ENCODE results near the gene CAMTA1.
"Not testable (repeated sequence)": the region's sequence is repeated elsewhere in the genome, so short reads cannot be mapped to it uniquely, and the experiment has no call there.

CAMTA1 gene

GRCh38 chr1:7378346-7379130, 593.3 kb downstream of the CAMTA1 start:
- DNase-seq (ENCODE audit: low read depth in 3 of 3, low spot score in 1 of 3), result no peak

DNA sequence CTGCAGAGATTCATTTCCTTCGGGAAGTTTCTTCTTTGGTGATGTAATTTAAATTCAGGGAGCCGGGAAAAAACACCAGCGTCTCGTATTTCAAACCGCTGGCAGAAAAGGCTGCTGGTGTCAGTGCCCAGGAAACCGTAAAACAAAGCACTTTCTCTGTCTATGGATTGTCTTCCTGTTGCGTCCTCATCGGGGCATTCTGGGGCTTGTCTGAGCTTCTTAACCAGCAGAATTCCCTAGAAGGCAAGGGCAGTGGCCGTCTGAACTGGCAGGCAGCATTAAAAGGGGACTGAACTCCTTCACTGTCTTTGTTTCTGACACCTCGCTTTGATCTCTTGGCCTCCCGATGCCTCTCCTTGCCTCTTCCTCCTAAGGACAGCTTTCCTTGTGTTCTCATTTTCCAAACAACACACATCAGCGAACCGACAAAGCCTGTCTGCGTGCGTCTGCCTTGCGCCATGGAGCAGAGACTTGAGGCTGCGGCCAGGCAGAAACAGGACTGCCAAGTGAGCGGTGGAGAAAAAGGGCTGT, 594.3 kb downstream of the CAMTA1 start:
- DNase-seq (ENCODE audit: low read depth in 3 of 3, low spot score in 1 of 3), result no peak

DNA sequence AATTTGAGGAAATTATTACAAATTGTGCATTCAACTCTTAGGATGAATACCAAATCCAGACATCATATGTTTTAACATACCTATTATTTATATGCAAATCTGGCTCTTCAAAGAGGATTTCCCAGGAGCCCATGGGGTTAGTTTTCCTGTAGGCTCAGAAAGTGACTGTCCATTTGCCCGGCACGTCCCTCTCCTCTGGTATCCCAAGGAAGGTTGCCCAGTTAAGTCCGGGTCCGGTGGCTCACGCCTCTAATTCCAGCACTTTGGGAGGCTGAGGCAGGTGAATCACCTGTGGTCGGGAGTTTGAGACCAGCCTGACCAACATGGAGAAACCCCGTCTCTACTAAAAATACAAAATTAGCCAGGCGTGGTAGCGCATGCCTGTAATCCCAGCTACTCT, 594.8 kb downstream of the CAMTA1 start:
- not testable (repeated sequence) for DNase-seq (ENCODE audit: low read depth in 3 of 3, low spot score in 1 of 3)

- no peak for DNase-seq (ENCODE audit: low read depth in 3 of 3, low spot score in 1 of 3)
Measured at GRCh38 chr1:7380712-7381111, 595.5 kb downstream of the CAMTA1 start.

- not testable (repeated sequence) for DNase-seq (ENCODE audit: low read depth in 3 of 3, low spot score in 1 of 3)
Measured at GRCh38 chr1:7381729-7382128, 596.5 kb downstream of the CAMTA1 start.

DNA sequence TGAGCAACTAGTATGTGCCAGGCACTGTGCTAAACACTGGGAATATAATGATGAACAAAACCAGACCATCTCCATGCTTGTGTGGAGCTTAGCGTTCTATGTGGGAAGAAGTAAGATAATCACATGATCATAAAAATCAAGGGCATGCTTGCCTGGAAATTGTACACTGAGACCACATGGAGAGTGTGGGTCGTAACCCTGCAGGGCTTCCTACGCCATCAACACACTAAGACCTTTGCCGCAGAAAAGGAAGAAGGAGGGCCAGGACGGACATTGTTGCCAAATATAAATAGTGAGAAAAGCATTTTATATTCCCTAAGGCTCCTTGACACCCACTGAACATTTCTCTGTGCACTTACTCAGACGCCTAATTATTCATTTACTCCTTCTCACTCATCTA, 597.7 kb downstream of the CAMTA1 start:
- no peak for DNase-seq (ENCODE audit: low read depth in 3 of 3, low spot score in 1 of 3)

DNA sequence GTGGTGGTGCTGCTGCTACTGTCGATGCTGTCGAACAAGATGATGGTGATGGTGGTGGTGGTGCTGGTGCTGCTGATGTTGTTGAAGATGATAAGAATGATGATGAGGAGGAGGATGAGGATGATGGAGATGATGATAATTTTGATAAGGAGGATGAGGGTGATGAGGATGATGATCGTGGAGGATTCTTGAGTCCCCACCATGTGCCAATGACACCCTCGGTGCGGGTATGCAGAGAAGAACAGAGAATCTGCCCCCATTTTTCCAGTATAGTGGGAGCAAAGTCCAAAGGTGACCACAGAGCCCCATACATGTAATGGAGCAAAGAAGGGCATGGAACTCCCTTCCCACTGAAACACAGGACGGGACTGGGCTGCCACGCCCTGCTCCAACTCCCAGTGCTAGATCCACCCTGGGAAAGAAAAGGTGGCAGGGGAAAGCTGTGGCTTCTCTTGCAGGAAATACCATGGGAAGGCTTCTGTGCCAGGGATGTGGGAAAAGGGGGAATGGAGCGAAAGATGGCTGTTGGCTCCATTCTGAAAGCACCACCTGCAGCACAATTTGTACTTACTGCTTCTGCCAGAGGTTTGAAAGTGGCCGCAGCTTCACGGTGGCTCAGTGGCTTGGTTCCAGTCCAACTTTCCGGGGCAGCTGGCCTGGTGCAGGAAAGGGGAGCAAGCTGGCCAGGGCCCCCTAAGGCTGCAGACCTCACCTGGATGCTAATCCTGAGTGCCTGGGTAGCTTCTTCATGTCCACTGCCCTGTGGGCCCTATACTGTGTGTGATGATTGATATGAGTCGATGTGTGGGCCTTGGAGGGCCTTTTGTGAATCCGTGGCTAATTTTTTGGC, 598.6 kb downstream of the CAMTA1 start:
- no peak for DNase-seq (ENCODE audit: low read depth in 3 of 3, low spot score in 1 of 3)

DNA sequence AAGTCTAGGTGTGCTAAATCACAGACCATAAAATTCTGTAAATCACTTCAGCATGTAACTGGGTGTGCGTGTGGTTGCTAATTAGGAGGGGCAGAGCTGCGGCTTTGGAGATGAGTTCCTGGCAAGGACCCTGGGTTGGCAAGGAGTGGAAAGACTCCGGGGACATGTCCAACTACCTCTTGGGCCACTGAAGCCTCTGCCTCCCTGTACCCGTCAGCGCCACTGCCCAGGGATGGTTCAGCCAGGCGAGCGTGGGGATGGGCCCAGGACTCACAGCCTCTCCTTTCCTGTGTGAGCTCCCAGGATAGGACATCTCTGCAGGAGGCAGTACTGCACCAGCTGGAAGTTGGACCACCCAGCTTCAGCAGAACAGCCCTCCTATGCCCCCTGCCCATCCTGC, 599.4 kb downstream of the CAMTA1 start:
- no peak for DNase-seq (ENCODE audit: low read depth in 3 of 3, low spot score in 1 of 3)

GRCh38 chr1:7385471-7386225, 600.4 kb downstream of the CAMTA1 start:
- DNase-seq (ENCODE audit: low read depth in 3 of 3, low spot score in 1 of 3), result no peak

DNA sequence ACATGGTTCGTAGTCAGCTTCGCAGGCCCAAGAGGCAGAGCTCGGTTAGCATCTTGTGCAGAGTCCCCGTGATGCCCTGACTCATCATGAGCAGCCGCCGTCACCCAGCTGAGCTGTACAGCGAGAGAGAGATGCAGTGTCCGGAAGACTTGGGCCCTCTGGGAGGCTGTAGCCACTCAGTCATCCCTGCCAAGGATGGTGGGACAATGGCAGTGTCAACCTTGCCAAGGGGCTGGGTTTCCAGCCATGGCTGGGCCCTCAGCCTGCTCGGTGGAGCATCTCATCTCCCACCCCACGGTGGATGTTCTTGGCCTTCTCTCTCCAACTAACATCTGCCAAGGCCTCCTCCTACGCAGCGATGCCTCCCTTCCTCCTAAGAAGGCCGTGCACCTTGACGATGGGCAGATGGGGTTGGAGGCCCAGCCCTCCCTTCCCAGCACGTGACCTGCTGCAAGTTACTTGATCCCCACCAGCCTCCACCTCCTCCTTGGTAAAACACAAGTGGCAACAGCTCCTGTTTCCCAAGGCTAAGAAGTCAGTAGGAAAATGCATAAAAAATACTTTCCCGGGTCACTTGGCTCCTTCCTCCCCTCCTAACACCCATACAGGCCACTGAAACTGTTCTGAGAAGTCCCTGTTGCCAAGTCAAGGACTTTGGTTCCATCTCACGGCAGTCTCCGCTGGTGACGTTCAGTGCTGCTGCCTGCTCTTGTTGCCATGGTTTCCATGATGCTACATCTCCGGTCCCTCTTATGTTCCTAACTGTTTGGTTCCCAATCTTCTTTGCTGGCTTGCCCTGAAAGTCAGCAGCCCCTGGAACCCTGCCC, 601.2 kb downstream of the CAMTA1 start:
- DNase-seq (ENCODE audit: low read depth in 3 of 3, low spot score in 1 of 3), result no peak

- DNase-seq (ENCODE audit: low read depth in 3 of 3, low spot score in 1 of 3), result no peak
Measured at GRCh38 chr1:7387053-7387927, 602.0 kb downstream of the CAMTA1 start.

GRCh38 chr1:7388141-7388487, 602.9 kb downstream of the CAMTA1 start:
- no peak for DNase-seq (ENCODE audit: low read depth in 3 of 3, low spot score in 1 of 3)

- no peak for DNase-seq (ENCODE audit: low read depth in 3 of 3, low spot score in 1 of 3)
Measured at GRCh38 chr1:7388488-7389185, 603.4 kb downstream of the CAMTA1 start.

- DNase-seq (ENCODE audit: low read depth in 3 of 3, low spot score in 1 of 3), result no peak
Measured at GRCh38 chr1:7389201-7389905, 604.1 kb downstream of the CAMTA1 start.

DNA sequence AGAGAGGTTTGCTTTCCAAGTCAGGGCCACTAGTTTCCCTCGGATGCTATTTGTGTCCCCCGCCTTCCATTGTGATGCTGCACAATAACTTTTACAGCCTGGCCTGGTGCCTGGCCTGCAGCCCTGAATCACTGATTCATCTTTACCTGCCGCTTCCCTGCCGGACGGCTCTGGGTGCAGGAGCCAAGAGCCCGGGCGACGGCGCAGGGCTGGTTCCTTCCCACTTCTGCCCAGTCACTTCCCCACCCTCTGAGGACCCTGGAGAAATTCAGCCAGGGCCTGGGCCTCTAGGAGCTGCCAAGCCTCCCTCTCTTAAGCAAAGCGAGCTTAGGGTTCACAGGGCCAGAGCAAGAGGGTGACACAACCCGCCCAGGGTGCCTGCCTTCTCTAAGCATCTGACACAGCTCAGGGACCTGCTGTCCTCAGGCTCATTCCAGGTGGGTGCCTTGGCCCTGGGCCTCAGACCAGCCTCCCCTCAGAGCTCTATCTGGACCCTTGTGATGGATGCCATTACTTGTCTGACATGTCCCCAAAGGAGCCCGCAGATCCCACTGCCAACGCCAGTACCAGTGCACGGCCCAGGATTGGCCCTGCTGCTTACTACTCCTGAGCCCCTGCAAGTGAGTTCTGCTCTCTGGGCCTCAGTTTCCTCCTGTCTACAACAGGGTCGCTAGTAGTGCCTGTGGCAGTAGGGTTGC, 604.8 kb downstream of the CAMTA1 start:
- no peak for DNase-seq (ENCODE audit: low read depth in 3 of 3, low spot score in 1 of 3)

- DNase-seq (ENCODE audit: low read depth in 3 of 3, low spot score in 1 of 3), result no peak
Measured at GRCh38 chr1:7390604-7391000, 605.3 kb downstream of the CAMTA1 start.

DNA sequence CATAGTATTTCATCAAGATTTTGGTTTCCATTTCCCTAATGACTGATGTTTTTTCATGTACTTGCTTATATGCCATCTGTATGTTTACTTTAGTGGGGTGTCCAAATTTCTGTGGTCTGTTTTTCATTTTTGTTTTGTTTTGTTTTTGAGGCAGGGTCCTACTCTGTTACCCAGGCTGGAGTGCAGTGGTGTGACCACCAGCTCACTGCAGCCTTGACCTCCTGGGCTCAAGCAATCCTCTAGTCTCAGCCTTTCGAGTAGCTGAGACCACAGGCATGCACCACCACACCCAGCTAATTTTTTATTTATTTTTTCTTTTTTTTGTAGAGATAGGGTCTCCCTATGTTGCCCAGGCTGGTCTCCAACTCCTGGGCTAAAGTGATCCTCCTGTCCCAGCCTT, 607.9 kb downstream of the CAMTA1 start:
- DNase-seq (ENCODE audit: low read depth in 3 of 3, low spot score in 1 of 3), result no peak

DNA sequence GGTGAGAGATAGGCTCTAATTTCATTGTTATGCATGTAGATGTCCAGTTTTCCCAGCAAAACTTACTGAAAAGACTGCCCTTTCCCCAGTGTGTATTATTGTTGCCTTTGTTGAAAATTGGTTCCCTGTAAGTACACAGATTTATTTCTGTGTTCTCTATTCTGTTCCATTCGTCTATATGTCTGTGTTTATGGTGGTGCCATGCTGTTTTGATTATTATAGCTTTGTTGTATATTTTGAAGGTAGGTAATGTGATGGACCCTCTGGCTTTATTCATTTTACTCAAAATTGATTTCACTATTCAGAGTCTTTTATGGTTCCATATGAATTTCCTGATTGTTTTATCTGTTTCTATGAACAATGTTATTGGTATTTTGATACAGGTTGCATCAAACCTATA, 610.0 kb downstream of the CAMTA1 start:
- no peak for DNase-seq (ENCODE audit: low read depth in 3 of 3, low spot score in 1 of 3)

Data from stimulated activated CD4-positive, alpha-beta T cell treated with anti-CD3 and anti-CD28 coated beads, TNF-alpha, amount 100 ng/mL, for 1 hour (primary cell).